Glutamatergic neuron (in vitro differentiated cells): ENCODE measurements around the gene KCNA2. TPM values are rescaled to one million over a fixed set of nuclear protein-coding genes. Genes with fewer than 3 reads are reported as not detected.

Source experiments
- DNase-seq: peaks from one replicate; pipeline ENCODE4 v3.0.0; 2022
- H3K27ac Mint-ChIP-seq: one replicate; pipeline ENCODE4 v1.8.0; 2020; ENCODE audit warnings: mild to moderate bottlenecking, mixed read lengths, inconsistent platforms; ENCODE audit not compliant: unreplicated experiment
- H3K27me3 Mint-ChIP-seq: one replicate; pipeline ENCODE4 v1.8.0; 2020; ENCODE audit warnings: mild to moderate bottlenecking, moderate library complexity, mixed read lengths, inconsistent platforms; ENCODE audit not compliant: unreplicated experiment
- H3K36me3 Mint-ChIP-seq: one replicate; pipeline ENCODE4 v1.8.0; 2020; ENCODE audit warnings: mild to moderate bottlenecking, mixed read lengths, inconsistent platforms; ENCODE audit not compliant: unreplicated experiment
- H3K4me1 Mint-ChIP-seq: one replicate; pipeline ENCODE4 v1.8.0; 2020; ENCODE audit warnings: mild to moderate bottlenecking, low read depth, mixed read lengths, inconsistent platforms; ENCODE audit not compliant: unreplicated experiment
- H3K4me3 Mint-ChIP-seq: one replicate; pipeline ENCODE4 v1.8.0; 2020; ENCODE audit warnings: mild to moderate bottlenecking, mixed read lengths, inconsistent platforms; ENCODE audit not compliant: unreplicated experiment
- H3K9me3 Mint-ChIP-seq: one replicate; pipeline ENCODE4 v1.8.0; 2020; ENCODE audit warnings: mild to moderate bottlenecking, moderate library complexity, mixed read lengths, inconsistent platforms; ENCODE audit not compliant: unreplicated experiment
- total RNA-seq: library from RNA; stranded (reverse); fragmentation: NEBNext Ultra II Directional; extraction: Animal tissue kit (Norgen Biotek cat#: 25700); gene quantifications from one replicate; pipeline ENCODE4 v1.2.1, GENCODE V29; 2021; ENCODE audit not compliant: unreplicated experiment
- TF ChIP-seq, protein P1 (sequence below): fragments of 200-600 bp; sonication (generic); IDR thresholded peaks from one replicate; pipeline ENCODE4 v1.5.0; 2021; ENCODE audit not compliant: partially characterized antibody, unreplicated experiment

KCNA2 gene
- total RNA-seq, 1 donor from 2014 or later: 19.7 TPM

- no peaks in the 10 kb centered on the region for H3K27me3 Mint-ChIP-seq
- no peak overlapping the region for H3K27ac Mint-ChIP-seq
- TF ChIP-seq, protein P1, sequence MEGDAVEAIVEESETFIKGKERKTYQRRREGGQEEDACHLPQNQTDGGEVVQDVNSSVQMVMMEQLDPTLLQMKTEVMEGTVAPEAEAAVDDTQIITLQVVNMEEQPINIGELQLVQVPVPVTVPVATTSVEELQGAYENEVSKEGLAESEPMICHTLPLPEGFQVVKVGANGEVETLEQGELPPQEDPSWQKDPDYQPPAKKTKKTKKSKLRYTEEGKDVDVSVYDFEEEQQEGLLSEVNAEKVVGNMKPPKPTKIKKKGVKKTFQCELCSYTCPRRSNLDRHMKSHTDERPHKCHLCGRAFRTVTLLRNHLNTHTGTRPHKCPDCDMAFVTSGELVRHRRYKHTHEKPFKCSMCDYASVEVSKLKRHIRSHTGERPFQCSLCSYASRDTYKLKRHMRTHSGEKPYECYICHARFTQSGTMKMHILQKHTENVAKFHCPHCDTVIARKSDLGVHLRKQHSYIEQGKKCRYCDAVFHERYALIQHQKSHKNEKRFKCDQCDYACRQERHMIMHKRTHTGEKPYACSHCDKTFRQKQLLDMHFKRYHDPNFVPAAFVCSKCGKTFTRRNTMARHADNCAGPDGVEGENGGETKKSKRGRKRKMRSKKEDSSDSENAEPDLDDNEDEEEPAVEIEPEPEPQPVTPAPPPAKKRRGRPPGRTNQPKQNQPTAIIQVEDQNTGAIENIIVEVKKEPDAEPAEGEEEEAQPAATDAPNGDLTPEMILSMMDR: no peak
- H3K4me3 Mint-ChIP-seq: no peak overlapping the region
- H3K4me1 Mint-ChIP-seq: peaks cover 5% of the 10 kb centered on the region
- no peaks in the 10 kb centered on the region for H3K36me3 Mint-ChIP-seq
- H3K9me3 Mint-ChIP-seq: no peaks in the 10 kb centered on the region
- DNase-seq: no peak
Measured at GRCh38 chr1:110645821-110646735, 39.9 kb upstream of the KCNA2 start.

DNA sequence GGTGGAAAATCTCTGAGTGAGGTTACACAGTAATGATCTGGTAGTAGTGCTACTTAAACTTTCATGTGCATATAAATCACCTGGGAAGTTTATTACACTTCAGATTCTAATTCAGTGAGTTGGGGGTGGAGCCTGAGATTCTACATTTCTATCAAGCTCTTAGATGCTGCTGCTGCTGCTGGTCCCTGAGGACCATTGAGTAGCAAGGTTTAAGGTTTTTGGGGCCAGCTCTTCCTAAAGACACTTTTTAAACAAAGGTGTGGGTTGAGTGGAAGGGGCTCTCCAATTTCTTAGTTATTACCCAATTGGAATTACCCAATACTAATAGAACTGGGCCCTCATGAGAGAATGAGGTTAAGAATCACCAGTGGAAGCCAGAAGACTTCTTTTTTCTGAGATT lies 39.1 kb upstream of the KCNA2 start:
- no peak overlapping the region for H3K4me3 Mint-ChIP-seq
- H3K27me3 Mint-ChIP-seq: no peaks in the 10 kb centered on the region
- peaks cover 3% of the 10 kb centered on the region for H3K9me3 Mint-ChIP-seq
- TF ChIP-seq, protein P1: no peak
- DNase-seq: no peak
- H3K4me1 Mint-ChIP-seq: peaks cover 5% of the 10 kb centered on the region
- H3K36me3 Mint-ChIP-seq: no peaks in the 10 kb centered on the region
- no peak overlapping the region for H3K27ac Mint-ChIP-seq

- TF ChIP-seq, protein P1: no peak
- H3K4me3 Mint-ChIP-seq: no peak overlapping the region
- H3K27ac Mint-ChIP-seq: no peak overlapping the region
- peaks cover 5% of the 10 kb centered on the region for H3K4me1 Mint-ChIP-seq
- no peaks in the 10 kb centered on the region for H3K27me3 Mint-ChIP-seq
- H3K9me3 Mint-ChIP-seq: peaks cover 4% of the 10 kb centered on the region
- DNase-seq: no peak
- H3K36me3 Mint-ChIP-seq: no peaks in the 10 kb centered on the region
Measured at GRCh38 chr1:110643879-110644472, 37.8 kb upstream of the KCNA2 start.

- peaks cover 22% of the 10 kb centered on the region for H3K4me1 Mint-ChIP-seq
- DNase-seq: no peak
- H3K27ac Mint-ChIP-seq: no peak overlapping the region
- TF ChIP-seq, protein P1: no peak
- no peaks in the 10 kb centered on the region for H3K36me3 Mint-ChIP-seq
- peaks cover 15% of the 10 kb centered on the region for H3K9me3 Mint-ChIP-seq
- H3K4me3 Mint-ChIP-seq: no peak overlapping the region
- no peaks in the 10 kb centered on the region for H3K27me3 Mint-ChIP-seq
Measured at GRCh38 chr1:110639724-110640386, 33.7 kb upstream of the KCNA2 start.
